GM12875 (cell line): Measurements from ENCODE around the gene C10orf53.

Source experiments
- H3K4me3 ChIP-seq: one replicate; pipeline ENCODE4 v1.5.1; 2011; ENCODE audit warnings: low read depth, low read length, control low read depth
- CTCF ChIP-seq: IDR thresholded peaks from 2 replicates; pipeline ENCODE4 v1.5.1; 2011; ENCODE audit warnings: low read depth, mild to moderate bottlenecking, control low read depth, inconsistent platforms, low read length, moderate library complexity, borderline replicate concordance; ENCODE audit not compliant: insufficient read depth

The C10orf53 gene

GRCh38 chr10:49649294-49649693 is 30.2 kb upstream of the C10orf53 start:
- TF ChIP-seq CTCF: no peak
- no peak overlapping the region for H3K4me3 ChIP-seq

- no peak for TF ChIP-seq CTCF
- H3K4me3 ChIP-seq: no peak overlapping the region
Measured at GRCh38 chr10:49649936-49650723, 29.3 kb upstream of the C10orf53 start.

- no peak for TF ChIP-seq CTCF
- H3K4me3 ChIP-seq: no peak overlapping the region
Measured at GRCh38 chr10:49650724-49651034, 28.8 kb upstream of the C10orf53 start.

GRCh38 chr10:49651039-49651835 is 28.2 kb upstream of the C10orf53 start:
- no peak for TF ChIP-seq CTCF
- H3K4me3 ChIP-seq: no peak overlapping the region

GRCh38 chr10:49651917-49652316 is 27.5 kb upstream of the C10orf53 start:
- no peak overlapping the region for H3K4me3 ChIP-seq
- TF ChIP-seq CTCF: no peak

GRCh38 chr10:49652421-49653272 is 26.8 kb upstream of the C10orf53 start:
- no peak for TF ChIP-seq CTCF
- H3K4me3 ChIP-seq: no peak overlapping the region
